ENCODE data around the gene MLLT1.

- TF ChIP-seq CTCF (IDR thresholded peaks at IDR 0.05) (no peak), POLR2A (IDR thresholded peaks at IDR 0.05; ENCODE audit: low read depth) (no peak)
Measured at GRCh38 chr19:6220385-6221191, 59.2 kb downstream of the MLLT1 start.
